PC-3 (cell line): ENCODE measurements around the gene KIF21A. TPM values are rescaled to one million over a fixed set of nuclear protein-coding genes. Genes with fewer than 3 reads are reported as not detected.

Source experiments
- ATAC-seq: fragments of 200-7000 bp; cut with Tn5 transposase; 2 replicates; pipeline ENCODE4 v1.9.1; 2020; ENCODE audit warnings: mild to moderate bottlenecking, moderate library complexity
- BruUV-seq: library from RNA; stranded (reverse); fragments of 400-500 nt; replicated peaks from 2 replicates; lab custom pipeline; 2021; lab: Mats Ljungman, UMichigan
- CTCF ChIA-PET: fragments of 300-600 bp; sonication (Branson Sonifier 250); formaldehyde crosslinking; loops from one replicate; lab custom pipeline; 2022; ENCODE audit warnings: antibody characterized with exemption; lab: Charles Lee
- POLR2A ChIA-PET: fragments of 300-600 bp; sonication (Branson Sonifier 250); formaldehyde crosslinking; loops from one replicate; lab custom pipeline; 2022; ENCODE audit warnings: antibody characterized with exemption; ENCODE audit not compliant: unreplicated experiment; lab: Charles Lee
- DNase-seq: peaks from one replicate; pipeline ENCODE4 v3.0.0-alpha.2; 2015
- H2AFZ ChIP-seq: fragments of 300-600 bp; sonication (generic); 2 replicates; pipeline ENCODE4 v1.6.0; 2016; ENCODE audit warnings: antibody characterized with exemption, low read length
- H3F3A ChIP-seq: fragments of 300-600 bp; sonication (generic); one replicate; pipeline ENCODE4 v1.6.0; 2017; ENCODE audit warnings: antibody characterized with exemption, low read length, control low read depth, mild to moderate bottlenecking; ENCODE audit not compliant: unreplicated experiment
- H3K27ac ChIP-seq: fragments of 300-600 bp; sonication (generic); 2 replicates; pipeline ENCODE4 v1.5.1; 2016; ENCODE audit warnings: mild to moderate bottlenecking, low read length
- H3K27me3 ChIP-seq: fragments of 300-600 bp; sonication (generic); 2 replicates; pipeline ENCODE4 v1.6.1; 2016; ENCODE audit warnings: low read length, mixed read lengths
- H3K36me3 ChIP-seq: fragments of 300-600 bp; sonication (generic); 2 replicates; pipeline ENCODE4 v1.6.1; 2016; ENCODE audit warnings: low read depth, mixed run types, low read length, mixed read lengths
- H3K4me1 ChIP-seq: fragments of 300-600 bp; sonication (generic); 2 replicates; pipeline ENCODE4 v1.5.1; 2016; ENCODE audit warnings: low read length; ENCODE audit not compliant: insufficient read depth
- H3K4me2 ChIP-seq: fragments of 300-600 bp; sonication (generic); 2 replicates; pipeline ENCODE4 v1.6.0; 2016; ENCODE audit warnings: low read length
- H3K4me3 ChIP-seq: fragments of 300-600 bp; sonication (generic); 2 replicates; pipeline ENCODE4 v1.5.1; 2016; ENCODE audit warnings: mild to moderate bottlenecking, low read length, mixed read lengths
- H3K79me2 ChIP-seq: fragments of 300-600 bp; sonication (generic); 2 replicates; pipeline ENCODE4 v1.6.1; 2017; ENCODE audit warnings: low read length, mixed read lengths
- H3K9ac ChIP-seq: fragments of 300-600 bp; sonication (generic); 2 replicates; pipeline ENCODE4 v1.6.0; 2016; ENCODE audit warnings: mild to moderate bottlenecking, low read length
- H3K9me2 ChIP-seq: fragments of 300-600 bp; sonication (generic); replicated peaks from 2 replicates; pipeline ENCODE4 v1.6.1; 2016; ENCODE audit warnings: mixed run types, low read length, mixed read lengths
- H3K9me3 ChIP-seq: fragments of 300-600 bp; sonication (generic); 2 replicates; pipeline ENCODE4 v1.6.1; 2016; ENCODE audit warnings: low read length, mixed read lengths
- H4K20me1 ChIP-seq: fragments of 300-600 bp; sonication (generic); 2 replicates; pipeline ENCODE4 v1.6.1; 2016; ENCODE audit warnings: low read length, mixed read lengths
- CTCF ChIP-seq: fragments of 300-600 bp; sonication (generic); conservative IDR thresholded peaks from 2 replicates; pipeline ENCODE4 v1.5.1; 2017; ENCODE audit warnings: antibody characterized with exemption, low read depth, mild to moderate bottlenecking, low read length
- EZH2 ChIP-seq: fragments of 300-600 bp; sonication (generic); IDR thresholded peaks from one replicate; pipeline ENCODE4 v1.6.1; 2017; ENCODE audit warnings: antibody characterized with exemption, mild to moderate bottlenecking, low read length; ENCODE audit not compliant: unreplicated experiment
- EZH2phosphoT487 ChIP-seq: fragments of 300-600 bp; sonication (generic); IDR thresholded peaks from 2 replicates; pipeline ENCODE4 v1.6.1; 2018; ENCODE audit warnings: mild to moderate bottlenecking, antibody characterized with exemption, low read length, borderline replicate concordance
- intact Hi-C: fragments of 100-400 bp; cut with micrococcal nuclease; formaldehyde crosslinking; loops from 2 replicates; pipeline ENCODE4 v1.9.0; 2023
- total RNA-seq: library from RNA; depleted of rRNA; stranded (reverse); fragments of >200 nt; gene quantifications from 2 replicates; pipeline ENCODE4 v1.2.3, GENCODE V29; 2014

KIF21A gene
- total RNA-seq, 1 experiment from 2014 or later: 25.1 TPM

- POLR2A ChIA-PET: no interaction called here
- CTCF ChIA-PET: no interaction called here
- no peak overlapping the region for H3K27ac ChIP-seq
Observed at GRCh38 chr12:39319180-39319579, 123.7 kb downstream of the KIF21A start.

GRCh38 chr12:39314547-39314946 is 128.4 kb downstream of the KIF21A start:
- ATAC-seq: peak; percentile 71
- TF ChIP-seq CTCF (no peak), EZH2 (no peak), EZH2phosphoT487 (no peak)
- Histone ChIP-seq H3K27ac (no peak overlapping the region), H3K79me2 (no peaks in the 10 kb centered on the region), H3K4me2 (no peak overlapping the region), H3K4me3 (no peak overlapping the region), H4K20me1 (no peaks in the 10 kb centered on the region), H3K9ac (no peak overlapping the region), H2AFZ (no peak overlapping the region), H3K27me3 (no peaks in the 10 kb centered on the region), H3F3A (no peaks in the 10 kb centered on the region), H3K9me2 (no peaks in the 10 kb centered on the region), H3K36me3 (peaks cover 9% of the 10 kb centered on the region; the same call in 1 of the 2 replicates), H3K9me3 (no peaks in the 10 kb centered on the region), H3K4me1 (no peaks in the 10 kb centered on the region)
- BruUV-seq: no TSS peak
- DNase-seq: no peak
- ChIA-PET CTCF (no interaction called here), POLR2A (no interaction called here)
- intact Hi-C loops: loop anchor here (10.0 kb wide), 1 partner anchor 190 kb away; no protein-coding TSS in a partner anchor

More at GRCh38 chr12:39319180-39319579, 123.7 kb downstream of the KIF21A start:
- DNase-seq (no peak), ATAC-seq (peak; percentile 64)
- Histone ChIP-seq H3K4me2 (no peak overlapping the region), H3K36me3 (peaks cover 5% of the 10 kb centered on the region; the same call in 1 of the 2 replicates), H3K9ac (no peak overlapping the region), H3F3A (no peaks in the 10 kb centered on the region), H2AFZ (no peak overlapping the region), H3K9me2 (no peaks in the 10 kb centered on the region), H3K79me2 (no peaks in the 10 kb centered on the region), H3K4me3 (no peak overlapping the region), H3K9me3 (no peaks in the 10 kb centered on the region), H3K27me3 (no peaks in the 10 kb centered on the region), H3K4me1 (no peaks in the 10 kb centered on the region), H4K20me1 (no peaks in the 10 kb centered on the region)
- TF ChIP-seq EZH2phosphoT487: no peak
- TF ChIP-seq EZH2: no peak
- no peak for TF ChIP-seq CTCF
- no TSS peak for BruUV-seq
- intact Hi-C loops: loop anchor here (1.0 to 10.0 kb wide), 6 partner anchors 48 to 374 kb away; partner anchors contain the start of gene KIF21A

- ATAC-seq (peak; percentile 82), DNase-seq (no peak)
- no peaks in the 10 kb centered on the region for H3K9me2 ChIP-seq
- no TSS peak for BruUV-seq
- no peak overlapping the region for H2AFZ ChIP-seq
- no peak overlapping the region for H3K9ac ChIP-seq
- no peaks in the 10 kb centered on the region for H3K9me3 ChIP-seq
- H3K79me2 ChIP-seq: no peaks in the 10 kb centered on the region
- no peak overlapping the region for H3K4me3 ChIP-seq
- no peak overlapping the region for H3K27ac ChIP-seq
- TF ChIP-seq EZH2phosphoT487: no peak
- no peak for TF ChIP-seq EZH2
- TF ChIP-seq CTCF: no peak
- no peaks in the 10 kb centered on the region for H3K4me1 ChIP-seq
- intact Hi-C loops: no loop called here
- no peaks in the 10 kb centered on the region for H4K20me1 ChIP-seq
- ChIA-PET CTCF (no interaction called here), POLR2A (no interaction called here)
- H3K27me3 ChIP-seq: no peaks in the 10 kb centered on the region
- H3F3A ChIP-seq: no peaks in the 10 kb centered on the region
- no peak overlapping the region for H3K4me2 ChIP-seq
- peaks cover 14% of the 10 kb centered on the region; the same call in 1 of the 2 replicates for H3K36me3 ChIP-seq
Observed at GRCh38 chr12:39309516-39309915, 133.4 kb downstream of the KIF21A start.
